VCaP (cell line): ENCODE results near the gene ARHGEF6.
A peak's percentile ranks its signal among the peaks of the same experiment; 100 is the strongest.
"Not testable (repeated sequence)": the region's sequence is repeated elsewhere in the genome, so short reads cannot be mapped to it uniquely, and the experiment has no call there.

Experiments
- H3K27ac ChIP-seq: fragments of 450-650 bp; 2 replicates; pipeline ENCODE4 v1.5.1; 2017
- TF ChIP-seq, protein P1 (sequence below): fragments of 450-650 bp; conservative IDR thresholded peaks from 2 replicates; pipeline ENCODE4 v1.5.1; 2017; ENCODE audit warnings: mild to moderate bottlenecking, moderate library complexity

The ARHGEF6 gene

DNA sequence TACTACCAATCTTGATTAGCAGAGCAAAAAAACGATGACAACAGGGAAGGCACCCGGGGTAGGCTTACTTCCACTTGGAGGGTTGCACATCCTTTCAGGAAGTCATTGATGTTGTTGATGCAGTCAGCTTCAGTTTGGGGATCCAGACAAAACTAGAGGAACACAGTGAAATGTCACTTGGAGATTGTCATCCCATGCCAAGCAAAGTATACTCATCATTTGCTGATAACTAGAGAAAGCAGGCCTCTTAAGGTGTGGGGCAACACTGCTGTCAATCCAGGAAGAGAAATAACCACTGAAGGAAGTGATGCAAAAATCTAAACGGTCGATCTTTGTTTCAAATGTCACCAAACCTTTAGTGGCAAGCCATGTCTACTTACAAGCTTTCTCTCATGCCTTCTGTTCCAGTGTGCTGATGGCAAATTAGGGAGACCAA, 1.4 kb downstream of the ARHGEF6 start:
- TF ChIP-seq, protein P1, sequence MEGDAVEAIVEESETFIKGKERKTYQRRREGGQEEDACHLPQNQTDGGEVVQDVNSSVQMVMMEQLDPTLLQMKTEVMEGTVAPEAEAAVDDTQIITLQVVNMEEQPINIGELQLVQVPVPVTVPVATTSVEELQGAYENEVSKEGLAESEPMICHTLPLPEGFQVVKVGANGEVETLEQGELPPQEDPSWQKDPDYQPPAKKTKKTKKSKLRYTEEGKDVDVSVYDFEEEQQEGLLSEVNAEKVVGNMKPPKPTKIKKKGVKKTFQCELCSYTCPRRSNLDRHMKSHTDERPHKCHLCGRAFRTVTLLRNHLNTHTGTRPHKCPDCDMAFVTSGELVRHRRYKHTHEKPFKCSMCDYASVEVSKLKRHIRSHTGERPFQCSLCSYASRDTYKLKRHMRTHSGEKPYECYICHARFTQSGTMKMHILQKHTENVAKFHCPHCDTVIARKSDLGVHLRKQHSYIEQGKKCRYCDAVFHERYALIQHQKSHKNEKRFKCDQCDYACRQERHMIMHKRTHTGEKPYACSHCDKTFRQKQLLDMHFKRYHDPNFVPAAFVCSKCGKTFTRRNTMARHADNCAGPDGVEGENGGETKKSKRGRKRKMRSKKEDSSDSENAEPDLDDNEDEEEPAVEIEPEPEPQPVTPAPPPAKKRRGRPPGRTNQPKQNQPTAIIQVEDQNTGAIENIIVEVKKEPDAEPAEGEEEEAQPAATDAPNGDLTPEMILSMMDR = no peak
- H3K27ac ChIP-seq = no peak overlapping the region

- no peak overlapping the region for H3K27ac ChIP-seq
- TF ChIP-seq, protein P1 = no peak
These were observed 1.8 kb downstream of the ARHGEF6 start for GRCh38 chrX:136778916-136779315.

- H3K27ac ChIP-seq = no peak overlapping the region
- TF ChIP-seq, protein P1 = no peak
These were observed 2.7 kb downstream of the ARHGEF6 start for GRCh38 chrX:136778020-136778419.

DNA sequence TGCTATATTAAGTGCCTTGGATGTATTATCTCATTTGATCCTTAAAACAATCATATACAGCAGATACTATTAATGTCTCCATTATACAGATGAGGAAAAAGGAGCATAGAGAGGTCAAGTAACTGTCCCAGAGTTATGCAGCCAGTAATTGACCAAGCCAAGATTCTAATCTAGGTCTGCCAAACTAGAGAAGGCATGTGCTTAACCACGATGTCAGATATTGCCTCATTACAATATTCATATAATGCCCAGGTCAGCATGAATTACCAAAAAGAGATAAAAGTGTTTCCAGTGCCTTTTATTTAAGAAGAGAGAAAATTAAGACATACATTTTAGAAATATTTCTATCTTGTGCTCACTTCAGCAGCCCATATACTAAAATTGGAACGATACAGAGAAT, 7.1 kb downstream of the ARHGEF6 start:
- no peak overlapping the region for H3K27ac ChIP-seq
- TF ChIP-seq, protein P1 = no peak

- not testable (repeated sequence) for H3K27ac ChIP-seq
These were observed 8.9 kb downstream of the ARHGEF6 start for GRCh38 chrX:136771869-136772268.

GRCh38 chrX:136768469-136769084, 12.2 kb downstream of the ARHGEF6 start:
- no peak overlapping the region; the same call in 1 of the 2 replicates for H3K27ac ChIP-seq
- TF ChIP-seq, protein P1 = no peak

DNA sequence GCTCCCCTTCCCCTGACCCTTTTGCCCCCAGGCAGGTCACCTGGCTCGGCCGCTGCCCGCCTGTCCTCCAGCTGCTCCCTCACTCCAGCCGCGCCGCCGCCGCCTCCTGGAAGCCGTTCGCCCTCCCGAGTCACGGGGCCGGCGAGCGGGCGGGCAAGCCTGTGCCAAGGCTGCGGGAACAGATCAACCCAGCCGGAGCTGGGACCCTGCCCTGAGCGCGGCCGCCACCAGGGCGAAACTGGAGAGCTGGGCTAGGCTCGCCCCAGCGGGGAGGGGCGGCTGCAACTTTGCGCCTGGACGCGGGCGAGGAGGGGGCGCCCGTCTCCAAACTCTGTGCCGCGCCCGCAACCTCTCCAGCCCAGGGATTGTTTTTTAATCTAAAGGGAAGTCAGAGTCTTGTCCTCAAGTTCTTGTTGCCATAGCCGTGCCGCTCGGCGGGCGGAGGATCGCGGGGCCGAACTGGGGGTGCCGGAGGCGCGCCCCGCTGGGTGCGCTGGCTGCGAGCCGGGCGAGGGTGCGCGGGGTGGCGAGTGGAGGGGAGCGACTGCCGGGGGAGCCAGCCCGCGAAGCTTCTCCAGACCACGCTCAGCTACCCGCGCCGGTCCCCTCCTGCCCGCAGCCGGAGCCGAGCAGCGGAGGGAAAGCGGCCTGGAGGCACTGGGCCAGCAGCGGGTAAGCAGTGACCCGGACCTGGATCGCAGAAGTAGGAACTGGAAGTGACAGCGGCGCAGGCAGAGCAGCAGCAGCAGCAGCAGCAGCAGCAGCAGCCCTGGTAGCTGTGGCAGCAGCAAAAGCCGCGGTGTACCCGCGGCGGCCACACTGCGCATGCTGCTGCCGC, 13.4 kb downstream of the ARHGEF6 start:
- TF ChIP-seq, protein P1 = peak; percentile 63
- H3K27ac ChIP-seq = peak overlapping the region; percentile 73

GRCh38 chrX:136766785-136767103, 14.0 kb downstream of the ARHGEF6 start:
- H3K27ac ChIP-seq = peak overlapping the region; percentile 73
- TF ChIP-seq, protein P1 = no peak
